HepG2 (cell line): ENCODE results near the gene SMYD1. TPM values are rescaled to one million over a fixed set of nuclear protein-coding genes. Genes with fewer than 3 reads are reported as not detected.

Source experiments
- CENPT ChIP-seq: sonication (generic); formaldehyde crosslinking; IDR thresholded peaks from 2 replicates; pipeline ENCODE4 v1.8.0; 2022; ENCODE audit warnings: low read depth, mild to moderate bottlenecking, moderate library complexity, missing genetic modification reagents
- MTF2 ChIP-seq: sonication (generic); formaldehyde crosslinking; IDR thresholded peaks from 2 replicates; pipeline ENCODE4 v1.5.0; 2020; ENCODE audit warnings: missing genetic modification reagents, borderline replicate concordance
- NR3C1 ChIP-seq: sonication (generic); formaldehyde crosslinking; IDR thresholded peaks from 2 replicates; pipeline ENCODE4 v1.4.0; 2020; ENCODE audit warnings: missing genetic modification reagents
- PATZ1 ChIP-seq: sonication (generic); formaldehyde crosslinking; IDR thresholded peaks from 2 replicates; pipeline ENCODE4 v1.4.0; 2020; ENCODE audit warnings: missing genetic modification reagents
- PPARG ChIP-seq: conservative IDR thresholded peaks from 2 replicates; pipeline ENCODE4 v1.6.1; 2016; ENCODE audit warnings: missing biosample characterization, missing genetic modification reagents
- SUZ12 ChIP-seq: fragments of 150-350 bp; IDR thresholded peaks from 2 replicates; pipeline ENCODE4 v1.6.1; 2014; ENCODE audit warnings: low read depth, low read length
- ZFP1 ChIP-seq: IDR thresholded peaks from 2 replicates; pipeline ENCODE4 v1.6.1; 2016
- ZMYM2 ChIP-seq: sonication (generic); formaldehyde crosslinking; IDR thresholded peaks from 2 replicates; pipeline ENCODE4 v1.8.0; 2022; ENCODE audit warnings: mild to moderate bottlenecking, missing genetic modification reagents
- ZNF253 ChIP-seq: sonication (generic); formaldehyde crosslinking; IDR thresholded peaks from 2 replicates; pipeline ENCODE4 v1.8.0; 2022; ENCODE audit warnings: mild to moderate bottlenecking, missing genetic modification reagents, borderline replicate concordance
- ZNF512B ChIP-seq: sonication (generic); formaldehyde crosslinking; IDR thresholded peaks from 2 replicates; pipeline ENCODE4 v1.5.1; 2020; ENCODE audit warnings: missing genetic modification reagents, mild to moderate bottlenecking, borderline replicate concordance
- ZNF562 ChIP-seq: sonication (generic); formaldehyde crosslinking; IDR thresholded peaks from 2 replicates; pipeline ENCODE4 v1.8.0; 2022; ENCODE audit warnings: missing genetic modification reagents, borderline replicate concordance
- ZNF839 ChIP-seq: sonication (generic); formaldehyde crosslinking; IDR thresholded peaks from 2 replicates; pipeline ENCODE4 v1.4.0; 2020; ENCODE audit warnings: missing genetic modification reagents, mild to moderate bottlenecking, borderline replicate concordance
- ZNF850 ChIP-seq: sonication (generic); formaldehyde crosslinking; conservative IDR thresholded peaks from 2 replicates; pipeline ENCODE4 v1.9.0; 2021; ENCODE audit warnings: mild to moderate bottlenecking, missing genetic modification reagents
- ZSCAN20 ChIP-seq: sonication (generic); formaldehyde crosslinking; IDR thresholded peaks from 2 replicates; pipeline ENCODE4 v1.4.0; 2020; ENCODE audit warnings: missing genetic modification reagents, mild to moderate bottlenecking, borderline replicate concordance
- ZSCAN31 ChIP-seq: sonication (generic); formaldehyde crosslinking; IDR thresholded peaks from 2 replicates; pipeline ENCODE4 v1.5.0; 2020; ENCODE audit warnings: low read depth, mild to moderate bottlenecking, missing genetic modification reagents
- polyA plus RNA-seq, 8 experiments: library from polyadenylated mRNA; depleted of rRNA in 3 of 8; stranded (reverse) in 7 of 8; unstranded in 1 of 8; fragments of >200 nt; fragmentation: Illumina TruSeq in 4 of 8; extraction: Trizol in 4 of 8; gene quantifications; 2 replicates each; pipeline versions ENCODE4 v1.2.1 to v1.2.3, GENCODE V29; 2011 to 2016; ENCODE audit warnings: low read depth in 4 of 8, missing spikeins in 1 of 8, mixed read lengths in 1 of 8; ENCODE audit not compliant: insufficient read depth in 1 of 8
- total RNA-seq, 5 experiments: library from RNA; depleted of rRNA; stranded (reverse); fragments of >200 nt; fragmentation: Illumina TruSeq; extraction: Trizol; gene quantifications; 2 replicates each; pipeline ENCODE4 v1.2.3, GENCODE V29; 2016; ENCODE audit warnings: low read depth in 1 of 5
- TF ChIP-seq, protein P1 (sequence below): IDR thresholded peaks from 2 replicates; pipeline ENCODE4 v1.4.0; 2020; ENCODE audit warnings: mild to moderate bottlenecking, missing genetic modification reagents
- TF ChIP-seq, protein P2 (sequence below): sonication (generic); formaldehyde crosslinking; IDR thresholded peaks from 2 replicates; pipeline ENCODE4 v1.4.0; 2020; ENCODE audit warnings: mild to moderate bottlenecking, missing genetic modification reagents

Gene SMYD1
- total and polyA plus RNA-seq, 2 of the 13 experiments (the other 11 are each of a cell fraction or from before 2014, with no cell fraction given) = not detected

DNA sequence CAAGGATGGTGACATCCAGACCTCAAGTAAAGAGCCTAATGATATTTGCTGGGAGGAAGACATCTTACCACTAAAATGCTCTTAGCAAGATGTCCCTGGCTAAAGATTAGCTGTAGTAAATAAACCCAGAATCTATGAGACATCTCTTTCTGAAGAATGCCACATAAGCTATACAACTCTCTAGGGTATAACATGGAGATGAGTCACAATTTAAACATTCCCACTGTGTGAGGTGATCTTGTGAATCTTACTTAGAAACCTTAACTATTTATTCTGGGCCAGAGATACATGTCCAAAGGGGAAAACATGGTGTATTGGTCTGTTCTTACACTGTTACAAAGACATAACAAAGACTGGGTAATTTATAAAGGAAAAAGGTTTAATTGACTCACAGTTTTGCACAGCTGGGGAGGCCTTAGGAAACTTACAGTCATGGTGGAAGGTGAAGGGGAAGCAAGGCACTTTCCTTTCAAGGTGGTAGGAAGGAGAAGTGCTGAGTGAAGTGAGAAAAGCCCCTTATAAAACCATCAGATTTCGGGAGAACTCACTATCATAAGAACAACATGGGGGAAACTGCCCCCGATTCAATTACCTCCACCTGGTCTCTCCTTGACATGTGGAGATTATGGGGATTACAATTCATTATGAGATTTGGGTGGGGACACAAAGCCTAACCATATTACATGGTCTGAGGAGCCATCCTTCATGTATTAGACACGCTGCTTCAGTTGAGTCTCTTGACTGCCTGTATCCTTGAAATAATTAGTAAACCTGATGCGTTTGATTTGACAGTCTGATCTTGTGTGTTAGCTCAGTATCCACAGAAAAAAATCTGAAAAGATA, 29.1 kb upstream of the SMYD1 start (continued):
- TF ChIP-seq, protein P1, sequence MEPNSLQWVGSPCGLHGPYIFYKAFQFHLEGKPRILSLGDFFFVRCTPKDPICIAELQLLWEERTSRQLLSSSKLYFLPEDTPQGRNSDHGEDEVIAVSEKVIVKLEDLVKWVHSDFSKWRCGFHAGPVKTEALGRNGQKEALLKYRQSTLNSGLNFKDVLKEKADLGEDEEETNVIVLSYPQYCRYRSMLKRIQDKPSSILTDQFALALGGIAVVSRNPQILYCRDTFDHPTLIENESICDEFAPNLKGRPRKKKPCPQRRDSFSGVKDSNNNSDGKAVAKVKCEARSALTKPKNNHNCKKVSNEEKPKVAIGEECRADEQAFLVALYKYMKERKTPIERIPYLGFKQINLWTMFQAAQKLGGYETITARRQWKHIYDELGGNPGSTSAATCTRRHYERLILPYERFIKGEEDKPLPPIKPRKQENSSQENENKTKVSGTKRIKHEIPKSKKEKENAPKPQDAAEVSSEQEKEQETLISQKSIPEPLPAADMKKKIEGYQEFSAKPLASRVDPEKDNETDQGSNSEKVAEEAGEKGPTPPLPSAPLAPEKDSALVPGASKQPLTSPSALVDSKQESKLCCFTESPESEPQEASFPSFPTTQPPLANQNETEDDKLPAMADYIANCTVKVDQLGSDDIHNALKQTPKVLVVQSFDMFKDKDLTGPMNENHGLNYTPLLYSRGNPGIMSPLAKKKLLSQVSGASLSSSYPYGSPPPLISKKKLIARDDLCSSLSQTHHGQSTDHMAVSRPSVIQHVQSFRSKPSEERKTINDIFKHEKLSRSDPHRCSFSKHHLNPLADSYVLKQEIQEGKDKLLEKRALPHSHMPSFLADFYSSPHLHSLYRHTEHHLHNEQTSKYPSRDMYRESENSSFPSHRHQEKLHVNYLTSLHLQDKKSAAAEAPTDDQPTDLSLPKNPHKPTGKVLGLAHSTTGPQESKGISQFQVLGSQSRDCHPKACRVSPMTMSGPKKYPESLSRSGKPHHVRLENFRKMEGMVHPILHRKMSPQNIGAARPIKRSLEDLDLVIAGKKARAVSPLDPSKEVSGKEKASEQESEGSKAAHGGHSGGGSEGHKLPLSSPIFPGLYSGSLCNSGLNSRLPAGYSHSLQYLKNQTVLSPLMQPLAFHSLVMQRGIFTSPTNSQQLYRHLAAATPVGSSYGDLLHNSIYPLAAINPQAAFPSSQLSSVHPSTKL (CRISPR knock-in tag) = peak; percentile 58
- TF ChIP-seq ZSCAN31 (no peak), ZNF512B (CRISPR knock-in tag) (no peak), SUZ12 (no peak), ZNF839 (CRISPR knock-in tag) (no peak), PPARG (peak; percentile 57; the same call in 1 of the 2 replicates), CENPT (CRISPR knock-in tag) (no peak), ZSCAN20 (no peak), MTF2 (CRISPR knock-in tag) (no peak), ZNF253 (CRISPR knock-in tag) (no peak), NR3C1 (CRISPR knock-in tag) (no peak), ZMYM2 (CRISPR knock-in tag) (no peak), ZNF850 (CRISPR knock-in tag) (no peak), ZNF562 (CRISPR knock-in tag) (no peak), ZFP1 (CRISPR knock-in tag) (no peak), PATZ1 (no peak)
- TF ChIP-seq, protein P2, sequence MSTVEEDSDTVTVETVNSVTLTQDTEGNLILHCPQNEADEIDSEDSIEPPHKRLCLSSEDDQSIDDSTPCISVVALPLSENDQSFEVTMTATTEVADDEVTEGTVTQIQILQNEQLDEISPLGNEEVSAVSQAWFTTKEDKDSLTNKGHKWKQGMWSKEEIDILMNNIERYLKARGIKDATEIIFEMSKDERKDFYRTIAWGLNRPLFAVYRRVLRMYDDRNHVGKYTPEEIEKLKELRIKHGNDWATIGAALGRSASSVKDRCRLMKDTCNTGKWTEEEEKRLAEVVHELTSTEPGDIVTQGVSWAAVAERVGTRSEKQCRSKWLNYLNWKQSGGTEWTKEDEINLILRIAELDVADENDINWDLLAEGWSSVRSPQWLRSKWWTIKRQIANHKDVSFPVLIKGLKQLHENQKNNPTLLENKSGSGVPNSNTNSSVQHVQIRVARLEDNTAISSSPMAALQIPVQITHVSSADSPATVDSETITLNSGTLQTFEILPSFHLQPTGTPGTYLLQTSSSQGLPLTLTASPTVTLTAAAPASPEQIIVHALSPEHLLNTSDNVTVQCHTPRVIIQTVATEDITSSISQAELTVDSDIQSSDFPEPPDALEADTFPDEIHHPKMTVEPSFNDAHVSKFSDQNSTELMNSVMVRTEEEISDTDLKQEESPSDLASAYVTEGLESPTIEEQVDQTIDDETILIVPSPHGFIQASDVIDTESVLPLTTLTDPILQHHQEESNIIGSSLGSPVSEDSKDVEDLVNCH (CRISPR knock-in tag) = no peak
